Colonic mucosa (tissue), 4 donors: ENCODE data around the gene AMN. TPM values are rescaled to one million over a fixed set of nuclear protein-coding genes. Genes with fewer than 3 reads are reported as not detected.

Source experiments
- DNase-seq: peaks from one replicate; pipeline ENCODE4 v3.0.0-alpha.2; 2020
- H3K27ac ChIP-seq: fragments of 200-600 bp; one replicate; pipeline ENCODE4 v1.8.0; 2021
- H3K27me3 ChIP-seq: fragments of 200-600 bp; one replicate; pipeline ENCODE4 v1.8.0; 2021
- H3K36me3 ChIP-seq: fragments of 200-600 bp; one replicate; pipeline ENCODE4 v1.8.0; 2021
- H3K4me1 ChIP-seq: fragments of 200-600 bp; one replicate; pipeline ENCODE4 v1.8.0; 2021; ENCODE audit warnings: mild to moderate bottlenecking
- H3K4me3 ChIP-seq: fragments of 200-600 bp; one replicate; pipeline ENCODE4 v1.8.0; 2021
- H3K9ac ChIP-seq, 2 donors: one replicate each; pipeline ENCODE4 v1.7.0; 2013; ENCODE audit warnings: control low read depth in 2 of 2, low read depth in 2 of 2, low read length in 2 of 2
- H3K9me3 ChIP-seq: fragments of 200-600 bp; one replicate; pipeline ENCODE4 v1.8.0; 2021
- CTCF ChIP-seq: fragments of 200-600 bp; IDR thresholded peaks from one replicate; pipeline ENCODE4 v1.8.0; 2022; ENCODE audit warnings: antibody characterized with exemption, mild to moderate bottlenecking
- intact Hi-C: fragments of 100-400 bp; cut with DNase I; formaldehyde crosslinking; loops from one replicate; pipeline ENCODE4 v1.14.1; 2022
- total RNA-seq, 2 donors: library from RNA; stranded (reverse); fragmentation: NEBNext Ultra II Directional in 1 of 2; extraction: Animal tissue kit (Norgen Biotek cat#: 25700) in 1 of 2; gene quantifications; one replicate each; pipeline ENCODE4 v1.2.1, GENCODE V29; 2021
- donor health status: healthy.
- donor health status: DM: no; HTN: no; CAD: no.
- donor health status: DM: no; HTN: no; CAD: no.

AMN gene
- total RNA-seq, 2 donors from 2014 or later, result 186 to 239 TPM

- intact Hi-C loops, result no loop called here
- DNase-seq, result no peak
- no peak for TF ChIP-seq CTCF
- Histone ChIP-seq H3K4me3 (no peak overlapping the region), H3K36me3 (no peaks in the 10 kb centered on the region), H3K4me1 (no peaks in the 10 kb centered on the region), H3K27ac (no peak overlapping the region), H3K27me3 (peaks cover 4% of the 10 kb centered on the region), H3K9me3 (no peaks in the 10 kb centered on the region), H3K9ac (no peak overlapping the region)
These were observed 2.0 kb upstream of the AMN start for GRCh38 chr14:102920273-102920997.

- Histone ChIP-seq H3K27me3 (peaks cover 4% of the 10 kb centered on the region), H3K9ac (no peak overlapping the region)
- intact Hi-C loops, result no loop called here
These were observed 1.5 kb upstream of the AMN start for GRCh38 chr14:102920998-102921304.

GRCh38 chr14:102923201-102923924, 900 bp downstream of the AMN start:
- Histone ChIP-seq H3K27ac (peak overlapping the region; percentile 59), H3K36me3 (no peaks in the 10 kb centered on the region), H3K9ac (peak overlapping the region; percentile 79 to 89), H3K9me3 (no peaks in the 10 kb centered on the region), H3K4me3 (peak overlapping the region; percentile 42), H3K4me1 (no peaks in the 10 kb centered on the region), H3K27me3 (peaks cover 4% of the 10 kb centered on the region)
- TF ChIP-seq CTCF, result no peak
- intact Hi-C loops, result no loop called here
- DNase-seq, result peak; percentile 45

More at GRCh38 chr14:102920998-102921304, 1.5 kb upstream of the AMN start:
- Histone ChIP-seq H3K36me3 (no peaks in the 10 kb centered on the region), H3K4me1 (no peaks in the 10 kb centered on the region), H3K9me3 (no peaks in the 10 kb centered on the region), H3K4me3 (no peak overlapping the region), H3K27ac (no peak overlapping the region)
- DNase-seq, result no peak
- no peak for TF ChIP-seq CTCF

GRCh38 chr14:102923925-102924486, 1.5 kb downstream of the AMN start:
- H3K36me3 ChIP-seq, result no peaks in the 10 kb centered on the region
- no peaks in the 10 kb centered on the region for H3K9me3 ChIP-seq
- peak overlapping the region; percentile 79 to 89 for H3K9ac ChIP-seq
- intact Hi-C loops, result no loop called here
- peak overlapping the region; percentile 42 for H3K4me3 ChIP-seq
- no peak overlapping the region for H3K27ac ChIP-seq
- DNase-seq, result peak; percentile 56
- no peak for TF ChIP-seq CTCF
- peaks cover 4% of the 10 kb centered on the region for H3K4me1 ChIP-seq
- peaks cover 4% of the 10 kb centered on the region for H3K27me3 ChIP-seq

GRCh38 chr14:102924632-102925588, 2.4 kb downstream of the AMN start:
- intact Hi-C loops, result no loop called here
- peak overlapping the region in 1 of 2 donors; percentile 89 for H3K9ac ChIP-seq
- DNase-seq, result no peak
- no peak for TF ChIP-seq CTCF
- H3K4me1 ChIP-seq, result peaks cover 8% of the 10 kb centered on the region
- no peaks in the 10 kb centered on the region for H3K36me3 ChIP-seq
- no peak overlapping the region for H3K27ac ChIP-seq
- H3K27me3 ChIP-seq, result peaks cover 13% of the 10 kb centered on the region
- no peaks in the 10 kb centered on the region for H3K9me3 ChIP-seq
- no peak overlapping the region for H3K4me3 ChIP-seq
